Limb (tissue), 2 donors: ENCODE measurements around the gene DIP2C.

Source experiments
- DNase-seq, 2 donors: peaks; one replicate each; pipeline ENCODE4 v3.0.0-alpha.2; 2016; ENCODE audit errors: extremely low spot score in 2 of 2

The DIP2C gene

DNA sequence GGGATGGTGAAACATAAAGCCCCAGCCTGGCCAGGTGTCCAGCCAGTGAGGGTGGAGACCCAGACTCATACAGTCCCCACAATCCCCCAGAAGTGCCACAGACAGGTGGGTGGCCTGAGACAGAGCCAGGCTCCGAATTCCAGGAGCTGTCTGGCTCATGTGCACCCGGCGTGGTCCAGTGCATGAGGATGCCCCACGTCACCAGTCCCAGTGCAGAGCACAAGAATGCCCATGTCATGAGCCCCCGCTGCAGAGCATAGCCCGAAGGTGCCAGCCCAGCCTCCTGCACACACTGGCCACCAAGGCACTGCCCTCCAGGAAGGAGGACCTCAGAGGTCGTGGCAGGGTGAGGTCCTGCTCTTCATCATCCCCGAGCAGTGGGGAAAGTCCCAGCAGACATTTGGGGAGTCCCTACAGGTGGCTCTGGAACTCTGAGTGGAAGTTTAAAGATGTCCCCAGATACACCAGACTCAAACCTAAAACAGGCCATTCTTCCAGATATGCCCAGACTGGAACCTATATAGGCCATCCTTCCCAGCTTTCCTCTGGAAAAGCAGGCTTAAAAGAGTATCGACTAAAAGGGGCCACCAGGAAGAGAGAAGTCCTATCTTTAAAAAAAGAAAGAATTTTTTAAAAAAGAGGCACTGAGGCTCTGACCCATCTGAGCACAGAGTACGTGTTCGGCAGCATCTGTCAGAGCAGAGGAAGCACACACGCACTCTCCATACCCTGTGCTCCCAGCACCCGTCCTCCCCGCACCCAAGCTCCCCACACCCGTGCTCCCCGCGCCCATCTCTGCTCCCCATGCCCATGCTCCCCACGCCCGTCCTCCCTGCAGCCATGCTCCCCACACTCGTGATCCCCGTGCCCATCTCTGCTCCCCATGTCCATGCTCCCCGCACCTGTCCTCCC lies 11.5 kb downstream of the DIP2C start:
- DNase-seq = no peak

DNA sequence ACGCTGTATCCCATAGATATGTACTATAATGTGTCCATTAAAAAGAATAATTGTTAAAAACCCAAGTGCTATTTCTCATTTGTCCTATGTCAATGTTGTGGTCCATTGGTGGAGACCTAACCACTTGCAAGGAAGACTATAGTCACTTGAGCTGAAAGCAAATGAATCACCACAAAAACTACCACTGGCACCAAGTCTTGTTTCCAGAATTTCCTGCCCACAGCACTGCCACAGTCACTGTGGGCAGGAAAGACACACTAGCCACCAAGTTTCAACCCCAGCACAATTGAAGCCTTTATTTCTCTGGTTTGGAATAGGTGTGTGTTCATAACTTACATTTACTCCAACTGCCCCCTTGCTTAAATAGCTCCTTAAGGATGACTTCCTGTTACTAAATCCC lies 12.4 kb downstream of the DIP2C start:
- no peak for DNase-seq

- no peak for DNase-seq
These were observed 13.3 kb downstream of the DIP2C start for GRCh38 chr10:676178-676577.

- no peak for DNase-seq
These were observed 13.9 kb downstream of the DIP2C start for GRCh38 chr10:675532-675931.

GRCh38 chr10:673492-673891 lies 16.0 kb downstream of the DIP2C start:
- no peak for DNase-seq

GRCh38 chr10:672992-673391 lies 16.5 kb downstream of the DIP2C start:
- DNase-seq = no peak

- DNase-seq = no peak
These were observed 17.3 kb downstream of the DIP2C start for GRCh38 chr10:672203-672602.

- DNase-seq = no peak
These were observed 18.5 kb downstream of the DIP2C start for GRCh38 chr10:670990-671389.

DNA sequence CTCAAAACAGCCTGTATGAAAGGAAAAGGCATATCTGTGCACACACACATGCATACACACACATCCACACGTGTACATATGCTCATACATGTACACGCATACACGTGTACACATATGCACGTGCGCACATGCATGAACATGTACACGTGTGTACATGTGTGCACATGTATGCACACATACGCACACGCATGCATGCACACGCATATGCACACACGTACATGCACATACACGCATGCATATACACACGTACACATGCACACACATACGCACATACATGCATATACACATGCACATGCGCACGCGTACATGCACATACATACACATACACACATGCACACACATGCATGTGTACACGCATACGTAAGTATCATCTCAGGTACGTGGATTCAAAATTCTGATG lies 19.4 kb downstream of the DIP2C start:
- peak in 1 of 2 donors; percentile 4 for DNase-seq

GRCh38 chr10:668786-669485 lies 20.5 kb downstream of the DIP2C start:
- DNase-seq = peak in 1 of 2 donors; percentile 10

DNA sequence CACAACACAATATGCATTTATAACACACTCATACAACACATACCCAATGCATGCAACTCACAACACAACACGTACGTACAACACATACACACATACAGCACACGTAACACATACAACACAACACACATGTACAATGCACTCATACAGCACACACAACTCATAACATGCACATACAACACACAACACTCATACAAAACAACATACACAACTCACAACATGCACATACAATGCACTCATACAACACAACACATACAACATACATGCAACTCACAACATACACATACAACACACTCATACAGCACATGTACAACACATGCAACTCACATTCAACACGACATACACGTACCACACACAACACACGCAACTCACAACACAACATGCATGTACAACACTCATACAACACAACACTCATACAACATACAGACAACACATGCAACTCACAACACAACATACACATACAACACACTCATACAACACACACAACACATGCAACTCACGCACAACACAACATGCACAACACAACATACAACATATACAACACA lies 21.8 kb downstream of the DIP2C start:
- DNase-seq = no peak

GRCh38 chr10:667096-667495 lies 22.4 kb downstream of the DIP2C start:
- peak in 1 of 2 donors; percentile 17 for DNase-seq

GRCh38 chr10:666237-667012 lies 23.0 kb downstream of the DIP2C start:
- DNase-seq = peak in 1 of 2 donors; percentile 22

DNA sequence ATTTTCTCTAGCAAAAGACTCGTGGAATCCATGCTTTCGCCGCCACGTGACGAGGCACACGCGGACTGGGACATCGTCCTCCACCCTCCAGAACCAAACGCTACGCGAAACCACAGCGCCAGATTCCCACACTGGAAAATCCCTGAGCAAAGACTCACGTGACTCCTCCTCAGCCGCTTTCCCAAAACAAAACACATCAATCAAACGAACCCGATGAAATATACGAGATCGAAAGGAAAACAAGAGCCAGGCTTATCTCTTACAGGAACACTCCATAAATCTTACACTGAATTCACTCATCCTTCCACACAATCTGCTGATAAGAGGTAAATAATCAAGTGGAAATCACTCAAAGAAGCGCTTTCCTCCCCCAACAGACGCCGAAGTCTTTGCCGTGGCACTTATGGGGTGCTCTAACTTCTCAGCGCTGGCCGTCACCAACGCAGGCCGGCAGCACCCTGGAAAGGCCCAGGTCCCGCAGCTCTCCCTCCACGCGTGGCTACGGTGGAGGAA lies 23.8 kb downstream of the DIP2C start:
- peak in 1 of 2 donors; percentile 25 for DNase-seq

GRCh38 chr10:664893-665292 lies 24.6 kb downstream of the DIP2C start:
- DNase-seq = no peak

DNA sequence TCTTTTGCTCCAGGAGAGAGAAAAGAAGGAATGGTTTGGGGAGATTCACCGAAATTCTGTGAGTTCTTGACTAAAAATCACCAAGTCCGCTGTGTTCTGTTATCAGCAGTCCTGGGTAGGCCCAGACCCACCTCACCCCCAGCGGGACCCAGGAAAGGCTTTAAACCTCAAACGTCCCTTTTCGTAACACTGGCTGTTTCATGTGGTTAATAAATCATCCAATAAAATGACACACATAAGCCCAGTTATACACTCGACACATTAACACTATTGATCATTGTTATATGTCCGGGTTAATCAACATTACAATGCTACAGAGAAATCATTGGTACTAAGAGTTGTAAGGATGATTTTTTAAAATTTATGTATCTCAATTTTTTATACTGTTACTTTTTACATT lies 25.2 kb downstream of the DIP2C start:
- DNase-seq = peak in 1 of 2 donors; percentile 16

- peak in 1 of 2 donors; percentile 36 for DNase-seq
These were observed 25.6 kb downstream of the DIP2C start for GRCh38 chr10:663831-664251.

- no peak for DNase-seq
These were observed 26.1 kb downstream of the DIP2C start for GRCh38 chr10:663466-663751.

DNA sequence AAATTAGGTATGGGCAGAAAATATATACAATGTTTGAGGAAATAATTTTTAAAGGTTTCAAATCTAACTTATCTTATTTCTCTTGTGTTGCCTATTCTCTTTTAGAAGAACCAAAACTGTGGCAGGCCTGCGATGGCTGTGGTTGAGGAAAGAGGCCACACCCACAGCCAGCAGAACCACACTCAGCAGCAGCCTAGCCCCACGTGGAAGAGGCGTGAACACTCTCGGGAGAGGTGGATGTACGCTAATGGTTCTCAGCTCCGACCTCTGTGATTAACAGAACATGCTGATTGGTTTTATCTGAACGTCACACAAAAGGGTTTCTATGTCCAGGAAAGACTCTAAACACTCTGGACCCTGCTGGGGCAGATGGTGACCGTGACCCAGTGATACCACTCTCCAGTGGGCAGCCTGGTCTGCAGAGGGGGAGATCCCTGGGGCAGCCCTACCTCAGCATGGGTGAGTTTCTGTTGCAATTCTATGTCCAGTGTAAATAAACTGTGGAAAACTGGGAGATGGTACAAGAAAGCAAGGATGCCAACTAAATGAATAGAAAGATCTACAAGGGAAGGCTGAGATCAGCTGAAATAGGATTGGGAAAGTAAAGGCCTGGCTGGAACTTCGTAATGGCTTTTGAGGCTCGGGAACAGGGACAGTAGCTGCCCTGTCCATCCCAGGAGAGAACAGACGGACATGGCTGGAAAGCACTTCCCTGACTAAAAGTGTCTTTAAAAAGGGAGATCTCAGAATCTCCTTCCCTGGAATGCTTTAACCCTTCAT lies 26.6 kb downstream of the DIP2C start:
- peak in 1 of 2 donors; percentile 20 for DNase-seq

DNA sequence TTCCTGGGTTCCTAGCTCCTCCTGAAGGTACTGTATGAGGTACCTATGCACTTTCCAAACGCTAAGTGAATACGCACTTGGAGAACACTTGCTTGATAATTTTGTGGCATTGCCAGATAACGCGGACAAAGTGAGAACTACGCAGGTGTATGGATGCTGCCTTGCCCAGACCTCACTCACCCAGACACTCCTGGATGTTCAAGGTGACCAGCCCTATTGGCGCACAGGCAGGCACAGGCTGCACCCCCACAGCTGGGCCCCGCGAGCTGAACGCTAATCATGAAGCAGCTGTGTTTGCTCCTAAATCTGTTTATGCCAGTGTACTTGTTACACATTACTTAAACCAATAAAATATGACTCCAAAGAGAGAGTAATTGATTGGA lies 27.3 kb downstream of the DIP2C start:
- peak in 1 of 2 donors; percentile 26 for DNase-seq
